GM19193 (cell line): Measurements from ENCODE around the gene ATP2B3.

Experiments used
- POLR2A ChIP-seq: IDR thresholded peaks from 4 replicates; pipeline ENCODE4 v1.6.1; 2011; ENCODE audit not compliant: insufficient read depth, insufficient read length; ENCODE audit errors: extremely low read depth

ATP2B3 gene

GRCh38 chrX:153564047-153564606 lies 46.7 kb downstream of the ATP2B3 start:
- no peak for TF ChIP-seq POLR2A

- TF ChIP-seq POLR2A: no peak
These were observed 48.6 kb downstream of the ATP2B3 start for GRCh38 chrX:153565996-153566580.

GRCh38 chrX:153568451-153569011 lies 51.1 kb downstream of the ATP2B3 start:
- TF ChIP-seq POLR2A: no peak

GRCh38 chrX:153569475-153569874 lies 52.0 kb downstream of the ATP2B3 start:
- TF ChIP-seq POLR2A: no peak

GRCh38 chrX:153571534-153571908 lies 54.1 kb downstream of the ATP2B3 start:
- TF ChIP-seq POLR2A: no peak

- TF ChIP-seq POLR2A: no peak
These were observed 55.2 kb downstream of the ATP2B3 start for GRCh38 chrX:153572601-153573000.

GRCh38 chrX:153573984-153574383 lies 56.5 kb downstream of the ATP2B3 start:
- no peak for TF ChIP-seq POLR2A

- TF ChIP-seq POLR2A: no peak
These were observed 58.9 kb downstream of the ATP2B3 start for GRCh38 chrX:153576239-153576870.

- TF ChIP-seq POLR2A: no peak
These were observed 59.5 kb downstream of the ATP2B3 start for GRCh38 chrX:153576961-153577360.

GRCh38 chrX:153578200-153578835 lies 60.9 kb downstream of the ATP2B3 start:
- no peak for TF ChIP-seq POLR2A

GRCh38 chrX:153578889-153579288 lies 61.4 kb downstream of the ATP2B3 start:
- no peak for TF ChIP-seq POLR2A

GRCh38 chrX:153580700-153581386 lies 63.4 kb downstream of the ATP2B3 start:
- TF ChIP-seq POLR2A: no peak

GRCh38 chrX:153582896-153583295 lies 65.5 kb downstream of the ATP2B3 start:
- TF ChIP-seq POLR2A: no peak

GRCh38 chrX:153583433-153583832 lies 66.0 kb downstream of the ATP2B3 start:
- TF ChIP-seq POLR2A: no peak

- TF ChIP-seq POLR2A: no peak
These were observed 68.4 kb downstream of the ATP2B3 start for GRCh38 chrX:153585827-153586226.
